HG03097 (cell line): ENCODE results near the gene FBH1.
"Not testable (repeated sequence)": the region's sequence is repeated elsewhere in the genome, so short reads cannot be mapped to it uniquely, and the experiment has no call there.

ENCODE experiments used
- ATAC-seq: cut with Tn5 transposase; IDR thresholded peaks from one replicate; pipeline ENCODE4 v1.9.1; 2021; ENCODE audit not compliant: unreplicated experiment, low FRiP score

Gene FBH1

DNA sequence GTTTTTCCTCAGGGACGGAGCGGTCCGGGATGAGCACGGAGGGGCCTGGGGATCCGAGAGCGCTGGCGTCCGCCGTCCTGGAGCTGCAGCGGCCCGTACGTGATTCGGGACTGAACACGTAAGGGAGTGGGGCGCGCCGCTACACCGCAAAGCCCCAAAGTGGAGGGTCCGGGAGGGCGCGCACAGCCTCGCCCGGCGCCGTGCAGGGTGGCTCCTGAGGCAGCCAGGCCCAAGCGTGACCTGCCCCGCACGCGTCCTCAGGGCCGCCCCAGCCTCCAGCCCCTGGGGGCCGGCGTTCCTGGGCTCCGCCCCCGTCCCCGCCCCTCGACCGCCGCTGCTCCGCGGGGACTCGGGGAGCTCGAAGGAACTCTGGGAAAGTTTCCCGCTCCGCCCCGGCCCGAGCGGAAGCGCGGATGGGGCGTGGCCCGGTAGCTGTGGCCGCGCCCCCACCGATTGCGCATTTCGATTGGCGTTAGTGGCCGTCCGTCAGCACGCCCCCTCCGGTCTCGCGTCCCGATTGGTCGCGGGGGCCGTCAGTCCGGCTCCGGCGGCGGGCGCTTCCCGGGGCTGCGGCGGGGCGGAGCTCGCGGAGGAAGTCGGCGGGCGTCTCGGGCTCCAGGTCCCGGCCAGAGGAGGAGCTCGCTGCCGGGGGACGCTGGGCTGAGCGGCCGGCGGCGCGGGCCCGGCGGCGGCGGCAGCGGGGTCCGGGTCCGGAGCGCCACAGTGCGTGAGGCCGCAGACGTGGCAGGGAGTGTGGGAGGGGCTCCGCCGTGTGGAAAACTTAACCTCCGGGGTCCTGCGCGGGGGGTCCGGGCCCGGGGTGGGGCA, at the start of gene FBH1, which contains the start of gene ANKRD16:
FBH1 (plus strand) TSS at position 620 of the 828 bp plus-strand sequence; CDS start at position 723, 103 bp downstream.
ANKRD16 (minus strand) TSS at position 270 of the 828 bp plus-strand sequence. CDS start 539 bp downstream, outside the sequence.
- peak; percentile 84 for ATAC-seq

DNA sequence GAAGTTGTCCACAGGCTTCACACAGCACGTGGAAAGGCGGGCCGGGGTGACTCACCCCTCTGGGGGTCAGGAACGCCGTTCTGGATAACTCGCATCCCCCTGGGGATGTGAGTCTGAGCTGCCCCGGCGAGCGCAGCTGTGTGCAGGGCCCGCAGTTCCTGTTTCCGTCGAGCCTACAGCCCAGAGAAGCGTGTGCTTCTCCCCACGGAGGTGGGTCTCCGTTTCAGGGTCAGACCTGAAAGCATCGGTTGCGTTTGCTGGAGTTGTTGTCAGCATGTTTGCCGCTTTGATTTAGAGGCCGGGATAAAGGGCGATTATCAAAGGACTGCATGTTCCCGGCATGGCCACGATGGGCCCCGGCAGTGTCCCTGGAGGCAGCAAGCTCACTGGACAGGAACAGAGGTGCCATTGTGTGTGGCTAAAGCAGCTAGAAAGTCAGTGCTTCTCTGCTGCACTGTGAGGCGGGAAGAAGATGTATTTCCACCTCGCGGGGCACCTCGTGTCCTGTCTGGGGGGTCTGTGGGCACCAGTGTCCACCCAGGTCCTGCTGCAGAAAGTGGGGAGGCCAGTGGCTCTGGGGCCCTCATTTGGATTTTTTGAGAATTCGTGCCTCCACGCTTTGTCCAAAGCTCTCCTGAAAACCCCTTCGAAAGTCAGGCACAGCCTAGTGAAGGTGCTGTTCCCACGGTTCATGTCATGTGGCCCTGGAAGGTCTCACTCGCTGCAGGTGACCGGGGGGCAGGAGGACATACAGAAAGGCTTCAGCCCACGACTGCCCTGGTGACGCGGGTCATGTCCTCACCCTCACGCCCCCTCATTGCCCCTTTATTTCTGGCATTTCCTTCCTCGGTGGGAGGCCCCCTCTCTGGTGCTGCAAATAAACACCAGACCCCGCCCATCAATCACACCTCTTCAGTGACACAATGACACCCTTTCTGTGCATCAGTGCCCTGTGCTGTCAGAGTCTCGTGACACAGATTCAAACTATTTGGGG, 49.4 kb upstream of the FBH1 start:
- ATAC-seq = peak; percentile 87

DNA sequence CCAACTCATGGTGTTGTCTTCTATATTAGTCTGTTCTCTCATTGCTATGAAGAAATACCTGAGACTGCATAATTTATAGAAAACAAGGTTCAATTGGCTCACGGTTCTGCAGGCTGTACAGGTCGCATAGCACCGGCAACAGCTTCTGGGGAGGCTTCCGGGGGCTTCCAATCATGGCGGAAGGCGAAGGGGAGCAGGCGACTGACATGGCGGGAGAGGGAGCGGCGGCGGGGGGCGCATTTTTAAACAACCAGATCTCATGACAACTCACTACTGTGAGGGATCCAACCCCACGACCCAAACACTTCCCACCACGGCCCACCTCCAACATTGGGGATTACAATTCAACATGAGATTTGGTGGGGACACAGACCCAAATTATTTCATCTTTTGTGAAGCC, 48.1 kb upstream of the FBH1 start:
- no peak for ATAC-seq

DNA sequence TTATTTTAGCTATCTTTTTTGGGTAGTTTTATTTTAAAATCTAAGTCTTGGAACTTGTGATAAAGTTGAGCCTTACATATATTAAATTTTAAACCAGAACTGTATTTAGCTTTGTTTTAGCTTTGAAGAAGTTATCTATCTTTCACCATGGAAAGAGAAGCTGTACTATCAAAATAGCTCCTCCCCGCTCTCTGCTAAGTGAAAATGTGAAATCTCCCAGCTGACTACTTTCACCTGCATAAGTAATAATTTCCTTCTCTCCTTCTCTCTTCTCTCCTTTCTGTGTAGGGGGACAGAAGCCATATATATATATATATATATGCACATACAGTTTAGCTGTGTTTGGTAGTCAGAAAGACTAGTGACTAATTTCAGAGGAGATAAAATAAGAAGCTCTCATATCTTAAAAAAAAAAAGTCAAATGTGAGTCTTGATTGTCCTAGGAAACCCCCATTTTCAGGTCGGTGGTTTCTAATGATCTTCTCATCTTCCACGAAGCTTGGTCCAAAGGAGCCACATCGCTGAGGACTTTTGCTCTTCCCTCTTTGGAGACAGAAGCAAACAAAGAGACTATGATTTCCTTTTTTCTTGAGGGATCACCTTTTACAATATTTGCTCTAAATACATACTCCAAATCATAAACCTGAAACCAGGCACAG, 46.2 kb upstream of the FBH1 start:
- no peak for ATAC-seq

GRCh38 chr10:5844345-5845055, 45.5 kb upstream of the FBH1 start:
- no peak for ATAC-seq

GRCh38 chr10:5846667-5847066, 43.4 kb upstream of the FBH1 start:
- ATAC-seq = not testable (repeated sequence)

- no peak for ATAC-seq
Observed at GRCh38 chr10:5854131-5854475, 35.9 kb upstream of the FBH1 start.

DNA sequence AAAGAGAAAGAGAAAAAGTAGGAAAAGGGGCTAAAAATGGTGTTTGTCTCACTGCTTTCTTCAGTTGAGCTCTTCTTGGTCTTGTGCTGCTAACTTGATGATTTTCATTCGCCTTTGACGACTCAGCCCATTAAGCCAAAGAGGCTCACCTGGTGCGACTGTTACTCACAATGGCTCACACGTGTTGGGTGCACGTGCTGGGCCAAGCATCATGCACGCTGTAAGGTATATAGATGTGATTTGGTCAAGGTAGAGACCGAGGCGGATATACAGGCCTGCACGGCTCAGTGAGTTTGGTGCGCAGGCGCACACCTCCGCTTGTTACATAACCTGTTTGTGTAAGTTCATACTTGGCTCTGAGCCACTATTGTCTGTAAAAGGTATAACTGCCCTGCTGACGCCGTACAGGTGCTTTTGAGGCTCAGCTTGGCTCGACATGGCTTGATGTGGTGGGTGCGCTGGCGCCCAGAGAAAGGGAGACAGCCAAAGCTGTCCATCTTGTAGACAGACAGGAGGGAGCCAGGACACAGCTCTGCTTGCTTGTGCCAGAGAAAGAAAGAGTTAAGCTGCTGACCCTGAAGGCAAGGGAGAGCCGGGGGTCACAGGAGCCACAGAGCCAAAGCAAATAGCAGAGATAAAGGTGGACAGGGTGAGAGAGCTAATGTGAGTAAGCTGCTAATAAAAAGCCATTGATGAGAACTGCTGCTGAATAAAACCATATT, 33.9 kb upstream of the FBH1 start:
- ATAC-seq = no peak

GRCh38 chr10:5856701-5857004, 33.4 kb upstream of the FBH1 start:
- no peak for ATAC-seq

- ATAC-seq = no peak
Observed at GRCh38 chr10:5858811-5859210, 31.2 kb upstream of the FBH1 start.

- ATAC-seq = no peak
Observed at GRCh38 chr10:5860066-5860465, 30.0 kb upstream of the FBH1 start.

GRCh38 chr10:5862360-5862961, 27.6 kb upstream of the FBH1 start:
- peak; percentile 97 for ATAC-seq

- ATAC-seq = not testable (repeated sequence)
Observed at GRCh38 chr10:5862981-5863685, 26.9 kb upstream of the FBH1 start.

DNA sequence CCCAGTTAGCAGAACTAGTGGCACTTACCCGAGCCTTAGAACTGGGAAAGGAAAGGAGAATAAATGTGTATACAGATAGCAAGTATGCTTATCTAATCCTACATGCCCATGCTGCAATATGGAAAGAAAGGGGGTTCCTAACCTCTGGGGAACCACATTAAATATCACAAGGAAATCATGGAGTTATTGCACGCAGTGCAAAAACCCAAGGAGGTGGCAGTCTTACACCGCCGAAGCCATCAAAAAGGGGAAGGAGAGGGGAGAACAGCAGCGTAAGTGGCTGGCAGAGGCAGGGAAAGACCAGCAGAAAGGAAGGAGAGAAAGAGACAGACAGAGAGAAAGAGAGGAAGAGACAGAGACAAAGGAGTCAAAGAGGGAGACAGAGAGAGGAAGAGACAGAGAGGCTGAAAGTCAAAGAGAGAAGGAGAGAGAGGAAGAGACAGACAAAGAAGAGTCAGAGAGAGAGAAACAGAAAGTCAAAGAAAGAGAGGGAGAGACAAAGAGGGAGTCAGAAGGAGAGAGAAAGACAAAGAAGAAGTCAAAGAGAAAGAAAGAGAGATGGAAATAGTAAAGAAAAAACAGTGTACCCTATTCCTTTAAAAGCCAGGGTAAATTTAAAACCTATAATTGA, 23.5 kb upstream of the FBH1 start:
- ATAC-seq = not testable (repeated sequence)

GRCh38 chr10:5867091-5867615, 22.9 kb upstream of the FBH1 start:
- ATAC-seq = not testable (repeated sequence)

DNA sequence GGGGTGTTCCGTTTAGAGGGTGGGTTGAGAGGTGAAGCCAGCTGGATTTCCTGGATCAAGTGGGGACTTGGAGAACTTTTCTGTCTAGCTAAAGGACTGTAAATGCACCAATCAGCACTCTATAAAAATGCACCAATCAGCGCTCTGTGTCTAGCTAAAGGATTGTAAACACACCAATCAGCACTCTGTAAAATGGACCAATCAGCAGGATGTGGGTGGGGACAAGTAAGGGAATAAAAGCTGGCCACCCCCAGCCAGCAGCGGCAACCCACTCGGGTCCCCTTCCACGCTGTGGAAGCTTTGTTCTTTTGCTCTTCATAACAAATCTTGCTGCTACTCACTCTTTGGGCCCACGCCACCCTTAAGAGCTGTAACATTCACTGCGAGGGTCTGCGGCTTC, 21.7 kb upstream of the FBH1 start:
- ATAC-seq = not testable (repeated sequence)

DNA sequence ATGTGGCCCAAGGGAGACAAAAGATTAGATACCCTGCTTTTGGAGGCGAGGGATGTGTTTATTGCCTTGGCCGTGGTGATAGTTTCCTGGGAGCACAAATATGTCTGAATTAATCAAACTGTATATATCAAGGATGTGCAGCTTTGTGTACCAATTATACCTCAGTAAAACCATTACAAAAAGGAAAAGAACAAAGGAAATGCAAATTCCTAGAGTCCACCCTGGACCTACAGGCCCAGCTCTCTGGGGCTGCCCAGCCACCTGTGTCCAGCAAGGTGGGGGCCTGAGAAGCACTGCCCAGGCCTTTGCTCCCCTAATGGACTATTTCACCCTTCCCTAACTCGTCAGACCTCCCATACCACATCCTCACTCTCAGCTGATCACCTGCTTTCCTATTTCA, 20.9 kb upstream of the FBH1 start:
- no peak for ATAC-seq

- ATAC-seq = no peak
Observed at GRCh38 chr10:5871596-5871995, 18.4 kb upstream of the FBH1 start.
